CD4-positive, alpha-beta T cell treated with Interleukin-17A for 1 hour (primary cell): ENCODE measurements around the gene PAK5.
"Not testable (repeated sequence)": the region's sequence is repeated elsewhere in the genome, so short reads cannot be mapped to it uniquely, and the experiment has no call there.

Experiments used
- DNase-seq: peaks from one replicate; pipeline ENCODE4 v3.0.0-alpha.2; 2020

The PAK5 gene

GRCh38 chr20:9677100-9677623 is 161.7 kb downstream of the PAK5 start:
- no peak for DNase-seq

- no peak for DNase-seq
Measured at GRCh38 chr20:9672981-9673380, 165.9 kb downstream of the PAK5 start.

- DNase-seq, result no peak
Measured at GRCh38 chr20:9672027-9672426, 166.8 kb downstream of the PAK5 start.

GRCh38 chr20:9668381-9668780 is 170.5 kb downstream of the PAK5 start:
- no peak for DNase-seq

- no peak for DNase-seq
Measured at GRCh38 chr20:9663423-9663822, 175.5 kb downstream of the PAK5 start.

GRCh38 chr20:9660236-9660868 is 178.5 kb downstream of the PAK5 start:
- no peak for DNase-seq

GRCh38 chr20:9647741-9648140 is 191.1 kb downstream of the PAK5 start:
- DNase-seq, result no peak

GRCh38 chr20:9646375-9646774 is 192.5 kb downstream of the PAK5 start:
- DNase-seq, result no peak

- no peak for DNase-seq
Measured at GRCh38 chr20:9642882-9643281, 196.0 kb downstream of the PAK5 start.

GRCh38 chr20:9641499-9642000 is 197.3 kb downstream of the PAK5 start:
- not testable (repeated sequence) for DNase-seq

- DNase-seq, result no peak
Measured at GRCh38 chr20:9637889-9638288, 201.0 kb downstream of the PAK5 start.

GRCh38 chr20:9635750-9636149 is 203.1 kb downstream of the PAK5 start:
- DNase-seq, result no peak

- no peak for DNase-seq
Measured at GRCh38 chr20:9634327-9634726, 204.5 kb downstream of the PAK5 start.

- DNase-seq, result no peak
Measured at GRCh38 chr20:9632991-9633390, 205.9 kb downstream of the PAK5 start.

- DNase-seq, result no peak
Measured at GRCh38 chr20:9632265-9632664, 206.6 kb downstream of the PAK5 start.

GRCh38 chr20:9630554-9630953 is 208.3 kb downstream of the PAK5 start:
- no peak for DNase-seq

GRCh38 chr20:9629831-9630230 is 209.0 kb downstream of the PAK5 start:
- no peak for DNase-seq

- DNase-seq, result no peak
Measured at GRCh38 chr20:9628589-9628988, 210.3 kb downstream of the PAK5 start.

- DNase-seq, result no peak
Measured at GRCh38 chr20:9628141-9628540, 210.7 kb downstream of the PAK5 start.

GRCh38 chr20:9627219-9627618 is 211.7 kb downstream of the PAK5 start:
- DNase-seq, result no peak

- DNase-seq, result no peak
Measured at GRCh38 chr20:9626357-9626756, 212.5 kb downstream of the PAK5 start.

GRCh38 chr20:9617940-9618339 is 220.9 kb downstream of the PAK5 start:
- DNase-seq, result no peak

GRCh38 chr20:9616833-9617461 is 221.9 kb downstream of the PAK5 start:
- DNase-seq, result peak; percentile 57

GRCh38 chr20:9616455-9616805 is 222.4 kb downstream of the PAK5 start:
- DNase-seq, result no peak
